CD4-positive, alpha-beta T cell treated with Interleukin-15 for 1 hour (primary cell): ENCODE measurements around the gene OSBP2.
A peak's percentile ranks its signal among the peaks of the same experiment; 100 is the strongest.
"Not testable (repeated sequence)": the region's sequence is repeated elsewhere in the genome, so short reads cannot be mapped to it uniquely, and the experiment has no call there.

ENCODE experiments used
- DNase-seq: peaks from one replicate; pipeline ENCODE4 v3.0.0-alpha.2; 2020

Gene OSBP2

DNA sequence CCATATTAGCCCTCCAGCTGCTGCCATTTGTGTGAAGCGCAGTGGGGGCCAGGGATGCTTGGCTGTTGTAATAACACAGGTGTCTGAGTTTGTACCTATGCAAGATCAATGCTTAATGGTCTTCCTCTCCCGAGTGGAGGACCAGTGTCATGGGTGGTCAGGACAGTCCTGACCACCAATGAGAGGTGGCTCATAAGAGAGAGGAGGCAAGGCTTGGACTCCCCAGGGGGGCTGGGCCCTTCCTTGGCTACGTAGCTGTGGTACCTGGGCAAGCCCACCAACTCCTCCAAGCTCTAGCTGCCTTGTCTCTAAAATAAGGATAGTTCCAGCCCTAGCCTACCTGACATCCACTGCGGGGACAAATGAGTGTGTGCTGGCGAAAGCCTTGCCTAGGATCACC, 79.2 kb downstream of the OSBP2 start:
- DNase-seq, result no peak

DNA sequence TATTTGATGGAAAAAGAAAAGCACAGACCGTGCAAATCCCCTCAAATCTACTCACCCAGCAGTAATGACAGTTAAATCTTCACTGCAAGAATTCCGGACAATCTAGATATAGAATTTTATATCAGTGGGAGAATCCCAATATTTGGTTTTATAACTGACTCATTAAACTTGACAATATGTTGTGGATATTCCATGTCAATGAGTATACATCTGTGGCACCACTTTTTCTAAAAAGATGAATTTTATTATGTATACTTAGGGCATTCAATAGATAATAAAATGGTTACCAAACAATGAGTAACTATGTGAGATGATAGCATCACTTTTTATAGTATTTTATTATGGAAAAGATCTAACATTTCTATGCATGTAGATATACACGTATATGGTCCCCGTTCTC, 79.9 kb downstream of the OSBP2 start:
- DNase-seq, result no peak

DNA sequence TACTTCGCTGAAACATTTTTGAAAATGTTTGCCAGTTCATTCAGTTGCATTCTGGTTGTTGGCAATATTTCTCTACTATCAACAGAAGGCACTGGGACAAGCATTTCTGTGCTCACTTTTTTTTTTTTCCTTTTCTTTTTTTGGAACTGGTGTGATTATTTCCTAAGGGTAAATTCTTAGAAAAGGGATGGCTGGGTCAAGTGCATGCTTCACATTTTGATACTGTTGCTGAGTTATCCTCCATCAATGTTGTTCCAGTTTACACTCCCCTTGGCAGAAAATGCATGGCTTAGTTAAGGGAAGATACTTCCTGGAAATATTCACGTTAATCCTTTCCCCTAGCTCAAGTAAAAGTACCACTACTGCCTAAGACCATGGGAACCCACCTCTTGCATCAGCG, 81.8 kb downstream of the OSBP2 start:
- DNase-seq, result no peak

DNA sequence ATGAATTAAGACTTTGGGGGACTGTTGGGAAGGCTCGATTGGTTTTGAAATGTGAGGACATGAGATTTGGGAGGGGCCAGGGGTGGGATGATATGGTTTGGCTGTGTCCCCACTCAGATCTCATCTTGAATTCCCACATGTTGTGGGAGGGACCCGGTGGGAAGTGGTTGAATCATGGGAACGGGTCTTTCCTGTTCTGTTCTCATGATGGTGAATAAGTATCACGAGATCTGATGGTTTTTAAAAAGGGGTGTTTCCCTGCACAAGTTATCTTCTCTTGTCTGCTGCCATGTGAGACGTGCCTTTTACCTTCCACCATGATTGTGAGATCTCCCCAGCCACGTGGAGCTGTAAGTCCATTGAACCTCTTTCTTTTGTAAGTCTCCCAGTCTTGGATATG, 82.5 kb downstream of the OSBP2 start:
- DNase-seq, result not testable (repeated sequence)

DNA sequence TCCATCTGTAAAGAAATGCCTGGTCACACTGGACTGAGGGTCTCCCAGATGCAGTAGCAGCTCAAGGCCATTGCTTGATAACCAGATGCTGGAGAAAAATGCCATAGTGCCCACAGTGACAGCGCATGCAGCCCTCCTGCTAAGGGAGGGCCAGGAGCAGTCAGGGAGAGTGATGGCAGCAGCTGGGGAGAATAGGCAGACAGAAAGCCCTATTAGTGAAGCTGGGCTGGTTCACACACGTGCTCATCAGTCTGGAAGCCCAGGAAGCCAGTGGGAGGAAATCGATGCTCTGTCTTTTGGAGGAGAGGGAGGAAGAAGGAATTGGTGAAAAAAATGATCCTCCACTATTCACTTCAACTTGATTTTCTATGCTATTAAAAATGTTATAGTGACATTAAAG, 82.9 kb downstream of the OSBP2 start:
- no peak for DNase-seq

DNA sequence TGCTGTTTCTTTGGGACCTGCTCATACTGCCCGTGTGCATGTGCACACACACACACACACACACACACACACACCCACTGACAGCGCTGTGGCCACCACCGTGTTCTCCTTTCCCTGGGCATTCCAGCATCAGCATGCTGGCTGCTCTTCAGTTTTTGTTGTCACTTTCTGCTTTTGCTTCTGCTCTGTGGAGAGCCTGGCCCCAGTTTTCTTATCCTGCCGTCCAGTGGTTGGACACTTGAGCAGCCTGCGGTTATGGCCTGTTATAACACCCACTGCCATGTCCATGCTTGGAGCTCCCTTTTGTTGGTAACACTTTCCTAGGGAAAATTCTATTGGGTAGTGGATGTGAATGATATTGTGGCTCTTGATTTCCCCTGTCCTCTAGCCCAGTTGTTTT, 83.6 kb downstream of the OSBP2 start:
- no peak for DNase-seq

DNA sequence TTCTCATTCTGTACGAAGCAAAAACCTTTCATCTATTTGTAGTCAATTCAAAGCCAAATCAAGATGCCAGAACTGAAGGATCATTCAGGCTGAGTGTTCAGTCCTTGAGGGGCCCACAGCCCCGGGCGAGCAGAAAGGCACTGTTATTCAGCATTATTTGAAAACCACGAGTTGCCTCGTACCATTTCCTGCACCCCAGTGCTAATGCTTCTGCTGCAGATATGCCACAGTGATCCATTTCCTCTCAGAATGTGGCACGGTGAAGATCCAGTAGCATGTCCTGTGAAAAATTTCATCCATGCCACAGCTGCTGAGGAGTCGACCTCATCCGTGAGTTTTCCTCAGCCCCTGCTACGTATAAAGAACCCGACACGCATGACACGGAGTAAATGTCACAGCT, 85.4 kb downstream of the OSBP2 start:
- no peak for DNase-seq

DNA sequence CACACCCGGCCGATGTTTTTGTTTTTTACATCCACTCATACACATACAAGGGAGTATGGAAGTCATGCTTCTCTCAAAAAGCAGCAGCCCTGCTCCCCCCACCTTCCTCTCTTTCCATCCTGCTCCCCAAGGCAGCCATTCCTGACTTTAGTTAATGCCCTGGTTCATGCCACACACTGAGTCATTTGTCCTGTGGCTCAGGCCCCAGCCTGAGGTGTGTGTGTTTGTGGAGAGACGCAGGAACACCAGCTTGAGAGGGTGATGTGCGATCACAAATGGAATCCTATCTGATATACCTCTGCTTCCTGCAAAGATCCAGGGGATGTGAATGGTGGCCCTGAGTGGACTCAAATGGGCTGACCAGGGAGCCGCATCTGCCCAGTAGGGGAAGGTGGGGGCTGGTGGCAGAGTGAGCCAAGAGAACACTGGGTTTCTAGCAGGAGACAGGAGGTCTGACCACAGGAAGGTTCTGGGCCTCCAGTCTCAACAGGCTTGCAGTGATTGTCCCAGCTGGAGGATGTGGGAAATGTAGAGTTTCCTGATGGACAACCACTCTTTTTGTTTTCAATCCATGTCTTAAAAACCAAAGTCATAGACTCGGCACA, 86.7 kb downstream of the OSBP2 start:
- DNase-seq, result no peak

DNA sequence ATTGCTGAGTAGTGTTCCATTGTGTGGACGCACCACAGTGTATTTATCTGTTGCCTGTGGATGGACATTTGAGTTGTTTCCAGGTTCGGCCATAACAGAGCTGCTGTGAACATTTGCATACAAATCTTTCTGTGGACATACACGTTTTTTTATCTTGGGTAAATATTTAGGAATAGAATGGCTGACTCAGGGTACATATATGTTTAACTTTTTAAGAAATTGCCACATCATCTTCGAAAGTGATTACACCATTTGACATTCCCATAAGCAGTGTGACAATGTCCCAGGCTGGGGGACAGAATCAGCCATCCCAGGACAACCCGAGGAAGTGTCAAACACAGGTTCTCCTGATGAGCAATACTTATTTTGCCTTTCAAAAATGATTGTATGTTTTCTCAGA, 87.9 kb downstream of the OSBP2 start:
- no peak for DNase-seq

DNA sequence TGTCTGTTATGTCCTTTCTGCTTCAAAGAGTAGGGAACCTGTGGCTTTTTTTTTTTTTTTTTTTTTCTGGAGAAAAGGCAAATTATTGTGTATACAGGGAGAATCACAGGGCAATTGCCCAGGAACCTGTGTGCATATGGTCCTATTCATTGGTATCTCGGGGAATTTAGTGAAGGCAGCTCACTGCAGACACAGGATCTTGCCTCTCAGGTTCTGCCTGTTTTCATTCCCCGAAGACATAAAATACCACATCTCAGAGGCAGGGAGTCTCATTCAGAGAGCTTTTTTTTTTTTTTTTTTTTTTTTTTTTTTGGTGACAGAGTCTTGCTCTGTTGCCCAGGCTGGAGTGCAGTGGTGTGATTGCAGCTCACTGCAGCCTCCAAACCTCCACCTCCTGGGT, 88.3 kb downstream of the OSBP2 start:
- no peak for DNase-seq

DNA sequence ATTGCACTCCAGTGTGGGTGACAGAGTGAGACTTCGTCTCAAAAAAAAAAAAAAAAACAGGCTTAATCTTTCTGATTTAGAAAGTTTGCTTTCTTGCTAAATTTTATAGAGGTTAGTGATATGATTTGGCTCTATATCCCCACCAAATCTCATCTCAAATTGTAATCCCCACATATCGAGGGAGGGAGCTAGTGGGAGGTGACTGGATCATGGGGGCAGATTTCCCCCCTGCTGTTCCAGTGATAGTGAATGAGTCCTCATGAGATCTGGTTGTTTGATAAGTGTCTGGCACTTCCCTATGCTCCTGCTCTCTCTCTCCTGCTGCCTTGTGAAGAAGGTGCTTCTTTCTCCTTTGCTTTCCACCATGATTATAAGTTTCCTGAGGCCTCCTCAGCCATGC, 90.9 kb downstream of the OSBP2 start:
- no peak for DNase-seq

DNA sequence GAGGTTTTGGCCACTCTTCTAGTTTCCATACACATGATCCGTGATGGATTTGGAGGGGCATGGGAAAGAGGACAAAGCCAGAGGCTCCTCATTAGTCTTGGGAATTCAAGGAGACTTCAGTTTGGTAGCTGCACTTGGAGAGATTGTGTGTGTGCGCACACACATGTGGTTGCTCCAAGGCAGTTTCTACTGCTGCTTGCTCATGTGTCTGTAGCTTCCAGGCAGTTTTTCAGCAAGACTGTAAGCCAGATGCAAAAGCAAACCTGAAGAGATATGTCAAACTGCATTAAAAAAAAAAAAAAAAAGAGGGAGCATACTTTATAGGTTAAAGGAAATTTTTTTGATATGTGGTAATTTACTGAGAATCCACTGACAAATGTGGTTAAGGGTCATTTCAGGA, 95.7 kb downstream of the OSBP2 start:
- DNase-seq, result no peak

DNA sequence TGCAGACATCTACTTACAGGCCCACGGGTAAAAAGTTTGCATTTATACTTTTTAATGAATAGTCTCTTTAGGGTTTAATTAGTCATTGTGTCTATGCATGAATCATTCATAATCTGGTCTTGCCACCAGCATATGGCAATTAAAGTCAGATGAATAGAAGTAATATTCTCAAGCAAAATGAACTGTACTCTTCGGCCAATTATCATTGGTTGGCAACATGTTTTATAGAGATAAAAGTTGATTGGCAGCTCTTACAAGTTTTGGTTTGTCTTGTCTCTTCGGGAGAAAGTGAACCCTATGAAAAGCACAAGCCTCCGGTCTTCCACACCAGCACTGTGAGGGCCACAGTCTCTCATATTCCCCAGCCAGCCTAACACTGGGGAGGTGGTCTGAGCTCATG, 97.8 kb downstream of the OSBP2 start:
- no peak for DNase-seq

DNA sequence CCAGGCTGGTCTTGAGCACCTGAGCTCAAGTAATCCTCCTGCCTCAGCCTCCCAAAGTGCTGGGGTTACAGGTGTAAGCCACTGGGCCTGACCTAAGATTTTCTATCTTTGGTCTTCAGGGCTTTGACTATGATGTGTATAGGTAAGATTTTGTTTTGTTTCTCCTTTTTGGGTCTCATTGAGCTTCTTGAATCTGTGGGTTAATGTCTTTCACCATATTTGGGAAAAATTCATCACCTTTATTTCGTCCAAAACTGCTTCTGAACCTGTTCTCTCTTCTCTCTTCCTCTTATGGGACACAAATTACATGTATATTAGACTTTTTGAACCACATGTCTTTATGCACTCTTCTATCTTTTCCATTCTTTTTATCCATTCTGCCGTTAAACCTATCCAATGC, 100.4 kb downstream of the OSBP2 start:
- DNase-seq, result no peak

DNA sequence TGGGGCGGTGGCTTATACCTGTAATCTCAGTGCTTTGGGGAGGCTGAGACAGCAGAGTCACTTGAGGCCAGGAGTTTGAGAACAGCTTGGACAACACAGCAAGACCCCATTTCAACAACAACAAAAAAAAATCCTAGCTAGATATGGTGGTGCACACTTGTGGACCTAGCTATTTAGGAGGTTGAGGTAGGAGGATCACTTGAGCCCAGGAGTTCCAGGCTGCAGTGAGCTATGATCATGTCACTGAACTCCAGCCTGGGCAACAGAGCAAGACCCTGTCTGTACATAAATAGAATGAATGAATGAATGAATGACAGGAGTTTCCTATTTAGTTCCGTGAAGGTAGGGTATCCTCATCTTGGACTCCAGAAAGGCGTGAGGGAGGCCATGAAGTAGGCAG, 107.0 kb downstream of the OSBP2 start:
- DNase-seq, result no peak

DNA sequence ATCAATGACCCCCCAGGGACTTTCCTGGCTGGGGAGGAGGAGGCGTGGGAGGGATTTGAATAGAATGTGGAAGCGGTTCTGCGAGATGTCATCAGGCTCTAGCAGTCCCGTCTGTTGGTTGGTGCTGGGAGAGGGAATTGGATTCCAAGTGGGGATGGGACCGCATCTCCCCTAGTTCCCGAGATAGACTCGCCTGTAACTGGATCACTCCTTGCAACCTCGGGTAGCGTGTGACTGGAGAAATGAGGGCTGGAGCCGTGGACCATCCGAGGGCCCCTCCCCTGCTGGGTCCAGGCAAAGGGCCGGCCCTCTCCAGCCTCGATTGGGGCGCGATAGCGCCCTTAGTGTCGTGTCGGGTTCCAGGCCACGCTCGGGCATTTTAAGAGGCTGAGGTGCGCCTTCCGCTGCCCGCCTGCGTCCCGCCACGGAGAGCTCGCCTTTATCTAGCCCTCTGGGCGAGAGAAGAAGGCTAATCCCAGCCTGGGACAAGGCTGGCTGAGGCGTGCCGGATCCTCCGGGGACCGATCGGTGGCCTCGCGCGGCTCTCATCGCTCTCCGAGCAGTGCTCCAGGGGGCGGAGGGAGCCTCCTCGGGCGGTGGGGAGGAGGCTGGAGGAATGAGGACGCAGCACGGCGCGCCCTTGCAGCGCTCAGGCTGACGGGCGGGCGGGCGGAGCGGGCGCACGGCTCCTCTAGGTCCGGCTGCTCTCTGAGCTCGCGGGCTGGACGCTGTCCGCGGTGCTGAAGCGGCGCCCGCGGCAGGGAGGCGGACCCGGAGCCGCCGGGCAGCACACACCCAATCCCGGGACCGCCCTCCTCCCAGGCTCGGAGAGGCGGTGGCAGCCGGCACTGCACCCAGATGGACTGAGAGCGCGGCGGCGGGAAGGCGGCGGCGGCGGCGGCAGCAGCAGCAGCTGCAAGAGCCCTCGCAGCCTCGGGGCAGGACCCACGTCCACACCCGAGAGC, 107.8 kb downstream of the OSBP2 start:
- DNase-seq, result peak; percentile 66

DNA sequence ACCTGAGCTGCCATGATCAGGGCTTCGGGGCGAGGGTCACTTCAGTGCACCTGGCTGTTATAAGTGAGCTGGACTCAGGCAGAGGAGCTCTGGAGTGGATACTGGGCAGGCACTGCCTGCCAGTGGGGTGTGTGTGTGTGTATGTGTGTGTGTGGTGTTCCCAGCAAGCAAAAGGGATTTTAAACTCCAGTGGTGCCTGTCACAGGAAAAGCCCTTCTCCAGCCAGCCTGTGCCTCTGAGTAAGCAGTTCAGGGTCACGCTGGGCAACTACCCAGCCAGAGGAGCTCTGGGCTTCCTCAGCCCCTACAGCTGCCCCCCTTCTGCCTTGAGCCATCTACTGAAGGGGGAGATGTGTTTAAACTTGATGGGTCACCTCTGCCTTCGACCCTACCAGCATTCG, 109.0 kb downstream of the OSBP2 start:
- DNase-seq, result no peak

DNA sequence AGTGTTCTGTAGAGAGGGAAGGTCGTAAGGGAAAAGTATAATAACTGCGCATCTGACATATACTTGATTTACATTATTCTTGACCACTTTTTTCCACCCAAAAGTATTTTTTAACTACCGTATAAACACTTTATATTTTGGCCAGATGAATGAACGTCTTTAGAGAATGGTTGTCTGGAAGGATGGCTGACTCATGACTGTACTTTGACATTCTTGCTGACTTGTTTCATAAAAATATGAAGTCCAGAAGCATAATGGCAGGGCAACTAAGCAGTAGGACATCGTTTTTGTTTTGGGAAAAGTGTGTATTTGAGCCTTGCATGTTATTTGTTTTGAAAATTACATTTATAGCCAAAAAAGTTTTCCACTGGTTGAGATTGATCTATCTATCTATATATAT, 110.0 kb downstream of the OSBP2 start:
- no peak for DNase-seq

DNA sequence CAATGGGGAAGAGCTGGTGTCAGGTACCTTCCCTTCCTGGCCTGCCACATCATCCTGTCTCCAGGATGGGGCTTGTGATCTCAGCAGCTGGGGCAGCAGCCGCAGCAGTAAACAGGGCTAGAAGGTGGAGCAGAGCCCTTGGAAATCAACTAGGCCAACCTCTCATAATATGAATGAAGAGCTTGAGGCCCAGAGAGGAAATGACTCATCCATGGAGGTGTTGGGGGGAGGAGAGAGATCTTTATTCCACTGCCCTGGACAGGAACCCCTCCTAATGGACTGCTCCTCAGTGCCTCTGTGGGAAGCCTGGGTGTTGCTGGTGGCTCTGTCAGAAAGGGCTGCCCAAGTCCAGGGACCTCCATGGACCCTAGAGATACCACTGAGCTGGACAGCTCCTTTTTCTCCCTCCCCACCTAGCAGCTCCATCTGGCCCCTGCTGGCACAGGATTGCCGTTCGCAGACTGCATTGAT, 111.8 kb downstream of the OSBP2 start:
- DNase-seq, result no peak

DNA sequence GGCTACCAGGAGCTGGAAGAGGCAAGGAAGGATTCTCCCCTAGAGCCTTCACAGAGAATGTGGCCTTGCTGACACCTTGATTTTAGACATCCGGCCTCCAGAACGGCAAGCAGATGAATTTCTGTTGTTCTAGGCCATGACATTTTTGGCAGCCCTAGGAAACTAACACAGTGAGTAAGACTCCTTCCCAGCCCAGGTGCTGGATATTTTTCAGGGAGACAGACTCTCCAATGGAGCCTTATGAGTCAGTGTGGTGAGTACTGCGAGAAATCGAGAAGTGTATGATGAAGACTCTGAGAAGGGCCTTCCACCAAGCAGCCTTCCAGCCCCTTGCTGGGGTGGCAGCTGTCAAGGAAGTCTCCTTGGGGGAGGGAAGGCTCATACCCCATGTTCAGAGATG, 114.4 kb downstream of the OSBP2 start:
- DNase-seq, result no peak

DNA sequence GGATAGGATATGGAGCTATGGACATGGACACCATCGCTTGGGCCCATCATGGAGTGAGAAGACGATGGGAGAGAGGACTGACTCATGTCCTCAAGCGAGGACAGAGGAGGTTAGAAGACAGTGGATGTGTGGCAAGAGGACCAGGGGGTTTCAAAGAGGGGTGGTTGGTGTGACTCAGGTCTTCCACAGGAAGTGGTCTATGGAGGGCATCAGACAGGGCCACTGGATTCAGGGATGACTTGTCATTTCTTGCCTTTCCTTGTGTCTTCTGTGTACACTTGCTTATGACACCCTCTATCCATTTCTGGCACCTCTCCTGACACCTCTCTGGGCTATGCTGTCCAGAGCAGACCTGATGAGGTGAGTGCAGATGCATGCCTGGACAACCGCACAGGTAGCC, 115.4 kb downstream of the OSBP2 start:
- DNase-seq, result no peak

DNA sequence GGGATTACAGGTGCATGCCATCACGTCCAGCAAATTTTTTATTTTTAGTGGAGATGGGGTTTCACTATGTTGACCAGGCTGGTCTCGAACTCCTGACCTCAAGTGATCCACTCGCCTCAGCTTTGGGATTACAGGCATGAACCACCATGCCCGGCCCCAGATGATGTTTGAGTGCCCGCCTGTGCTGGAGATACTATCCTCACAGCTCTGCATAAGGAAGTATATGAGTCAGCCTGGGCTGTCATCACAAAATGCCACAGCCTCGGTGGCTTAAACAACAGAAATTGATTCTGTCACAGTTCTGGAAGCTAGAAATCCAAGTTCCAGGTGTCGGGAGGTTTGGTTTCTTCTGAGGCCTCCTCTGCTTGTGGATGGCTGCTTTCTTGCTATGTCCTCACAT, 119.3 kb downstream of the OSBP2 start:
- no peak for DNase-seq

DNA sequence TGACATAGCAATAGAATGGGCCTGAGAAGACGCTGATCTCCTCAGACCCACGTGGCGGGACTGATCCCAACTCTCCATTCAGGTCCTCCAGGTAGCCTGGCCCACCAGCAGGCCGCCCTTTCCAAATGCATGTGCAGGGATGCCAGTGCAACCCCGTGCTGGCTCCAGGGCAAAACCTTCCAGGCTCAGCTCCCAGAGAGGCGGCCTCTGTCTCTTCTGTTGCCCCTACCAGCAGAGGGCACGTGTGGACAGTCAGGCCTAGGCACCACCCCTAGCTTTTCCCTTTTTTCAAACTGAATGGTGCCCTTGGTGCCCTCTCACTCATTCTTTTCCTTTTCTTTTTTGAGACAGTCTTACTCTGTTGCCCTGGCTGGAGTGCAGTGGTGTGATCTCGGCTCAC, 121.7 kb downstream of the OSBP2 start:
- no peak for DNase-seq

DNA sequence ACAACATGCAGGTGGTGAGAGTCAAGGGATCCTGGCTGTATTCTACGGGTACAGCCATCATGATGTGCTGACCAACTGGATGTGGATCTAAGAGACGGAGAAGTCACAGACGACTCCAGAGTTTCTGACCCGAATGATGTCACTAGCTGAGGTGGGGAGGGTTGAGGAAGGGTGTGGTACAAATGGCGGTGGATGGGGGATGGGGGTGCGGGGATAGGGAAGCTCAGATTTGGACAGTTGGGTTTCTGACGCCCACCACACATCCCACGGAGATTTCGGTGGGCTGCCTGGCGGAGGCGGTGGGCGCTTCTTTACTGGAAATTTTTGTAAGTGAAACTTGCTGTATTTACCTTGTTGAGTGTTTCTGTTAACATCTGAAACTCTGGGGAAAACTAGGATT, 126.7 kb downstream of the OSBP2 start:
- DNase-seq, result no peak

DNA sequence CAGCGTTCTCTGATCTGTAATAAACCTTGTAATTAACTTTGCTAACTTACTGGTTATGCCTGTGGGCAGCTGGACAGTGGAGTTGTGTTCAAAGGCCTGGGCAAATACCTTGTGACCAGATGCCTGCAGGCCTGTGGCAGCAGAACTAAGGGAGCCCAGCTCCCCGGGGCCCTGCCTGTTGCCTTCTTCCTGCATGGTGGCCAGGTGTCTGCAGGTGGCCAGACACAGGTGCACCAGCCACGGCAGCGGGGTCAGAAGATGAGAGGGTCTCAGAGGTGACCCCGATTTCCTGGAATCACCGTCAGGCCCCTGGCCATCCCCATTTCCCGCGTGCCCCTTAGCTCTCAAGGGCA, 127.2 kb downstream of the OSBP2 start:
- no peak for DNase-seq
